Type B pancreatic cell (in vitro differentiated cells): ENCODE measurements around the gene SLC22A24. TPM values are rescaled to one million over a fixed set of nuclear protein-coding genes. Genes with fewer than 3 reads are reported as not detected.
A peak's percentile ranks its signal among the peaks of the same experiment; 100 is the strongest.

Experiments
- DNase-seq: peaks from one replicate; pipeline ENCODE4 v3.0.0; 2021; ENCODE audit warnings: mixed read lengths; ENCODE audit not compliant: unreplicated experiment; ENCODE audit errors: extremely low spot score
- H3K27ac Mint-ChIP-seq: 2 replicates; pipeline ENCODE4 v1.8.0; 2021; ENCODE audit warnings: mild to moderate bottlenecking, mixed read lengths
- H3K27me3 Mint-ChIP-seq: 2 replicates; pipeline ENCODE4 v1.8.0; 2021; ENCODE audit warnings: mixed read lengths
- H3K36me3 Mint-ChIP-seq: 2 replicates; pipeline ENCODE4 v1.8.0; 2021; ENCODE audit warnings: mixed read lengths
- H3K4me1 Mint-ChIP-seq: one replicate; pipeline ENCODE4 v1.8.0; 2021; ENCODE audit warnings: mixed read lengths; ENCODE audit not compliant: unreplicated experiment
- H3K4me3 Mint-ChIP-seq: 2 replicates; pipeline ENCODE4 v1.8.0; 2021; ENCODE audit warnings: mild to moderate bottlenecking, mixed read lengths
- H3K9me3 Mint-ChIP-seq: 2 replicates; pipeline ENCODE4 v1.8.0; 2021; ENCODE audit warnings: mixed read lengths
- CTCF ChIP-seq: fragments of 200-600 bp; sonication (generic); conservative IDR thresholded peaks from 2 replicates; pipeline ENCODE4 v1.5.0; 2021; ENCODE audit warnings: antibody characterized with exemption, mild to moderate bottlenecking
- total RNA-seq: library from RNA; stranded (reverse); gene quantifications from 2 replicates; pipeline ENCODE4 v1.2.1, GENCODE V29; 2021; ENCODE audit warnings: low replicate concordance

SLC22A24 gene
- total RNA-seq, 1 donor from 2014 or later, result not detected

- no peak for TF ChIP-seq CTCF
- DNase-seq, result no peak
- no peaks in the 10 kb centered on the region for H3K36me3 Mint-ChIP-seq
- peaks cover 16% of the 10 kb centered on the region for H3K4me1 Mint-ChIP-seq
- peak overlapping the region; percentile 52 for H3K27ac Mint-ChIP-seq
- peak overlapping the region; percentile 17 for H3K4me3 Mint-ChIP-seq
- no peaks in the 10 kb centered on the region for H3K9me3 Mint-ChIP-seq
- H3K27me3 Mint-ChIP-seq, result no peaks in the 10 kb centered on the region
Observed at GRCh38 chr11:63155794-63156193, 11.8 kb upstream of the SLC22A24 start.

- H3K27me3 Mint-ChIP-seq, result no peaks in the 10 kb centered on the region
- H3K27ac Mint-ChIP-seq, result no peak overlapping the region
- H3K4me1 Mint-ChIP-seq, result peaks cover 15% of the 10 kb centered on the region
- H3K4me3 Mint-ChIP-seq, result no peak overlapping the region
- no peaks in the 10 kb centered on the region for H3K9me3 Mint-ChIP-seq
- DNase-seq, result no peak
- no peak for TF ChIP-seq CTCF
- no peaks in the 10 kb centered on the region for H3K36me3 Mint-ChIP-seq
Observed at GRCh38 chr11:63146581-63146980, 2.6 kb upstream of the SLC22A24 start.

- Mint-ChIP-seq H3K27ac (peak overlapping the region; percentile 7), H3K4me1 (peaks cover 25% of the 10 kb centered on the region), H3K36me3 (no peaks in the 10 kb centered on the region), H3K9me3 (peaks cover 7% of the 10 kb centered on the region), H3K27me3 (no peaks in the 10 kb centered on the region), H3K4me3 (no peak overlapping the region)
- no peak for DNase-seq
- no peak for TF ChIP-seq CTCF
Observed at GRCh38 chr11:63142459-63142858, 1.6 kb downstream of the SLC22A24 start.

- Mint-ChIP-seq H3K4me1 (no peaks in the 10 kb centered on the region), H3K27me3 (peaks cover 8% of the 10 kb centered on the region), H3K9me3 (no peaks in the 10 kb centered on the region), H3K36me3 (no peaks in the 10 kb centered on the region), H3K27ac (no peak overlapping the region), H3K4me3 (no peak overlapping the region)
- no peak for TF ChIP-seq CTCF
- no peak for DNase-seq
Observed at GRCh38 chr11:63132985-63133775, 10.8 kb downstream of the SLC22A24 start.

GRCh38 chr11:63099555-63099954 is 44.5 kb downstream of the SLC22A24 start:
- H3K4me1 Mint-ChIP-seq, result peaks cover 6% of the 10 kb centered on the region
- H3K9me3 Mint-ChIP-seq, result no peaks in the 10 kb centered on the region
- no peak overlapping the region for H3K27ac Mint-ChIP-seq
- H3K36me3 Mint-ChIP-seq, result no peaks in the 10 kb centered on the region
- H3K27me3 Mint-ChIP-seq, result no peaks in the 10 kb centered on the region
- H3K4me3 Mint-ChIP-seq, result no peak overlapping the region
- no peak for DNase-seq
- TF ChIP-seq CTCF, result no peak
